ENCODE data around the gene COTL1.

COTL1 gene

DNA sequence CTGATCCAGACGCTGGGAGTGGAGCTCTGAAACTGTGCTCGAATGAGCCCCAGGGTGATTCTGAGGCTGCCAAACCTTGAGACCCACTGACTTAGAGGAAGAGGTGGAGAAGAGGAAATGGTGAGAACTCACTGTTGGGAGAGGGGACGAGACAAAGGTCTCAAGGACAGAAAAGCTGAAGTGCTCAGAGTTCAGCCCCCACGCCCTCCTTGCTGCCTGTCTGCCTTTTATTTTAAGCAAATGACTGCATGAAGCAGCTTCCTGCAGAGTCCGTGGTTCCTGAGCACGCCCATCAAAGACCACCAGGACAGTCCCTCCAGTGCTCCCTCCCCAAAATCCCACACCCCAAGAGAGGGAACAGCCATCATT is 20.4 kb downstream of the COTL1 start:
- H3K4me3 ChIP-seq (replicated peaks; ENCODE audit: low read depth, low read length): 0 out of 2 replicates have a peak overlapping the region, but pooled peaks have one; percentile 8
- no peak for DNase-seq (ENCODE audit: extremely low read depth, insufficient read length)
- H3K36me3 ChIP-seq (ENCODE audit: control insufficient read depth, insufficient read depth, low read length): peaks cover 2% of the 10 kb centered on the region
- H3K27me3 ChIP-seq (replicated peaks; ENCODE audit: control insufficient read depth, insufficient read depth, low read length): no peaks in the 10 kb centered on the region
- TF ChIP-seq, protein P1, sequence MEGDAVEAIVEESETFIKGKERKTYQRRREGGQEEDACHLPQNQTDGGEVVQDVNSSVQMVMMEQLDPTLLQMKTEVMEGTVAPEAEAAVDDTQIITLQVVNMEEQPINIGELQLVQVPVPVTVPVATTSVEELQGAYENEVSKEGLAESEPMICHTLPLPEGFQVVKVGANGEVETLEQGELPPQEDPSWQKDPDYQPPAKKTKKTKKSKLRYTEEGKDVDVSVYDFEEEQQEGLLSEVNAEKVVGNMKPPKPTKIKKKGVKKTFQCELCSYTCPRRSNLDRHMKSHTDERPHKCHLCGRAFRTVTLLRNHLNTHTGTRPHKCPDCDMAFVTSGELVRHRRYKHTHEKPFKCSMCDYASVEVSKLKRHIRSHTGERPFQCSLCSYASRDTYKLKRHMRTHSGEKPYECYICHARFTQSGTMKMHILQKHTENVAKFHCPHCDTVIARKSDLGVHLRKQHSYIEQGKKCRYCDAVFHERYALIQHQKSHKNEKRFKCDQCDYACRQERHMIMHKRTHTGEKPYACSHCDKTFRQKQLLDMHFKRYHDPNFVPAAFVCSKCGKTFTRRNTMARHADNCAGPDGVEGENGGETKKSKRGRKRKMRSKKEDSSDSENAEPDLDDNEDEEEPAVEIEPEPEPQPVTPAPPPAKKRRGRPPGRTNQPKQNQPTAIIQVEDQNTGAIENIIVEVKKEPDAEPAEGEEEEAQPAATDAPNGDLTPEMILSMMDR (IDR thresholded peaks at IDR 0.05; ENCODE audit: insufficient read depth, low read length, poor library complexity, severe bottlenecking): no peak

DNA sequence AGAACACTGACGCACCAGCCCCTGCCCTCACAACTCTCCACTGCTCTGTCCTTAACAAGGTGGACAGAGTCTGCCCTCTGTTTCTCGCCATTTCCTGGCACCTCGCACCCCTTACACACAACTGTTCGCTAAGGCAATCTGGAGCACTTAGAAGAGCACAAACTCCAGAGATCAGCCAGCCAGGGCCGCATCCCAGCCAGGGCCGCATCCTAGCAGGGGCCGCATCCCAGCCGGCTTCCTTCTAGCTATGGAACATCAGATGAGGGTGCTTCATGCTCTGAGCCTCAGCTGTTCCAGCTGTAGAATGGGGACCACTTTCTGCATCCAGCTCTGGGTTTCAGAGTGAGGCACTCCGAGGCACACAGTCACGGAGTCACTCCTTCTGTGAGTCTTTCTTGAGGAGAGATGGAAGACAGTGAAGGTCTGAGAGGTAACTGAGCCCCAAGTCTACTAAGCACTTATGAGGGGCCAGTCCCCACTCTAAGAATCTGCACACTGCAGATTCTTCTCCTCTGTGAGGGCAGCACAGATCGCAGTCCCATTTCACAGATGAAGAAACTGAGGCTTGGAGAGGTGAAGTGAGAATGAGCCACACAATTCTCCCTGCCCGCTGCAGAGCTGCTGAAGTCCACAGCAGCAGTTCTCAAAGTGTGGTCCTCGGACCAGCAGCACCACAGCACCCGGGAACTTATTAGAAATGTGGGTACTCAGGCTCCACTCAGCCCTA is 20.9 kb downstream of the COTL1 start:
- DNase-seq (ENCODE audit: extremely low read depth, insufficient read length): no peak
- TF ChIP-seq, protein P1 (IDR thresholded peaks at IDR 0.05; ENCODE audit: insufficient read depth, low read length, poor library complexity, severe bottlenecking): no peak
- Histone ChIP-seq H3K27me3 (replicated peaks; ENCODE audit: control insufficient read depth, insufficient read depth, low read length) (no peaks in the 10 kb centered on the region), H3K36me3 (ENCODE audit: control insufficient read depth, insufficient read depth, low read length) (peaks cover 2% of the 10 kb centered on the region), H3K4me3 (replicated peaks; ENCODE audit: low read depth, low read length) (0 out of 2 replicates have a peak overlapping the region, but pooled peaks have one; percentile 8)

DNA sequence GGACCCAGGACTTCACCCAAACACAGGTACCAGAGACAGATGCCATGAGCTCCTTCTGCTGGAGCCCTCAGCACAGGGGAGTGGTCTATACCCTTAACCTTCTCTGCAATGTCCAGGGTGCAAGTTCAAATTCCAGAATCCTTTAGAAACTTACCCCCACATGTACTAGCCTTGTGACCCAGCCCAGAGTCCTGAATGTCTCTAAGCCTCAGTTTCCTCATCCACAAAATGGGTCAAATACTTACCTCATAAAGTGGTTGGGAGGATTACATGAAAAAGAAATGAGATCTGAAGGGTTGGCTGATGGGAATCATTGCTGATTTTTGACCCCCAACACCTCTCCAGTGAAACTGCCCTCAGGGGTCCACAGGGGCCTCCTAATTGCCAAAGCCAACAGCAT is 21.7 kb downstream of the COTL1 start:
- Histone ChIP-seq H3K4me3 (replicated peaks; ENCODE audit: low read depth, low read length) (peak overlapping the region; percentile 66), H3K36me3 (ENCODE audit: control insufficient read depth, insufficient read depth, low read length) (peaks cover 2% of the 10 kb centered on the region), H3K27me3 (replicated peaks; ENCODE audit: control insufficient read depth, insufficient read depth, low read length) (no peaks in the 10 kb centered on the region)
- no peak for DNase-seq (ENCODE audit: extremely low read depth, insufficient read length)
- TF ChIP-seq, protein P1 (IDR thresholded peaks at IDR 0.05; ENCODE audit: insufficient read depth, low read length, poor library complexity, severe bottlenecking): no peak

DNA sequence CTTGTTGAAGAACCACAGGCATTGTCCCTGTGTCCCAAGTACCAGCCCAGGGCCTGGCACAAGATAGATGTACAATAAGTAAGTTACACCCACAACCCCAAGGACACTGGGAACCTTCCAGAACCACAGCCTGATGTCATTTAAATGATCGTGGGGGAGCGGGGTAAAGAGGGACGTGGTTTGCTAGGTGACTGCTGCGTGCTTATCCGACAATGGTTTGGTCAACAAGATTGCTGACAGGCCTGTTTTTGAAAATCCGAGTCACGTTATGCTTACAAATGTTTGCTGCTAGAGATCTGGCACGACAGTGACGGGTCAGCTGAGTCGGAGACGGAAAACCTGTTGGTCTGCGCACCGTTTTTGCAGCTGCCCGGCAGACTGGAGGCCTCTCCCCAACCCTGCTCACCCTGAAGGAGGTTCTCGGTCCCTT is 22.8 kb downstream of the COTL1 start:
- DNase-seq (ENCODE audit: extremely low read depth, insufficient read length): no peak
- Histone ChIP-seq H3K36me3 (ENCODE audit: control insufficient read depth, insufficient read depth, low read length) (peaks cover 3% of the 10 kb centered on the region), H3K4me3 (replicated peaks; ENCODE audit: low read depth, low read length) (peak overlapping the region; percentile 66), H3K27me3 (replicated peaks; ENCODE audit: control insufficient read depth, insufficient read depth, low read length) (no peaks in the 10 kb centered on the region)
- TF ChIP-seq, protein P1 (IDR thresholded peaks at IDR 0.05; ENCODE audit: insufficient read depth, low read length, poor library complexity, severe bottlenecking): no peak

DNA sequence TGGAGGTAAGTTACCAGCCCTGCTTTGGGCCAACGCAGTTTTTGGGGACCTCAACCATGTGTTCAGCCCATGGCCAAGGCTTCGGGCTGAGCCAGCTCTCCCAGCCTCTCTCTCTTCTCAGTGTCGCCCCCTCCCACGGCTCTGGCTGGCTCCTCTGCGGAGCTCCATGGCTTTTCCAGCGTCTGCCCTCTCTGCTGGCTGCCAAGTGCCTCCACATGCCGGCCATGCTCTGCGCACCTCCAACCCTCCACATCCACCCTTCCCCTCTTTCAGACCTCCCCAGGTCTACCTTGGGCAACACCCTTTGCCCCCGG is 23.2 kb downstream of the COTL1 start:
- Histone ChIP-seq H3K4me3 (replicated peaks; ENCODE audit: low read depth, low read length) (peak overlapping the region; percentile 66), H3K27me3 (replicated peaks; ENCODE audit: control insufficient read depth, insufficient read depth, low read length) (no peaks in the 10 kb centered on the region), H3K36me3 (ENCODE audit: control insufficient read depth, insufficient read depth, low read length) (peaks cover 7% of the 10 kb centered on the region)
- TF ChIP-seq, protein P1 (IDR thresholded peaks at IDR 0.05; ENCODE audit: insufficient read depth, low read length, poor library complexity, severe bottlenecking): peak; percentile 20
- DNase-seq (ENCODE audit: extremely low read depth, insufficient read length): no peak
